SKM-1 (cell line): ENCODE results near the gene IFT43.

Experiments
- DNase-seq: peaks from one replicate; lab custom pipeline; 2025; ENCODE audit not compliant: unreplicated experiment; lab: John Stamatoyannopoulos, UW

IFT43 gene

DNA sequence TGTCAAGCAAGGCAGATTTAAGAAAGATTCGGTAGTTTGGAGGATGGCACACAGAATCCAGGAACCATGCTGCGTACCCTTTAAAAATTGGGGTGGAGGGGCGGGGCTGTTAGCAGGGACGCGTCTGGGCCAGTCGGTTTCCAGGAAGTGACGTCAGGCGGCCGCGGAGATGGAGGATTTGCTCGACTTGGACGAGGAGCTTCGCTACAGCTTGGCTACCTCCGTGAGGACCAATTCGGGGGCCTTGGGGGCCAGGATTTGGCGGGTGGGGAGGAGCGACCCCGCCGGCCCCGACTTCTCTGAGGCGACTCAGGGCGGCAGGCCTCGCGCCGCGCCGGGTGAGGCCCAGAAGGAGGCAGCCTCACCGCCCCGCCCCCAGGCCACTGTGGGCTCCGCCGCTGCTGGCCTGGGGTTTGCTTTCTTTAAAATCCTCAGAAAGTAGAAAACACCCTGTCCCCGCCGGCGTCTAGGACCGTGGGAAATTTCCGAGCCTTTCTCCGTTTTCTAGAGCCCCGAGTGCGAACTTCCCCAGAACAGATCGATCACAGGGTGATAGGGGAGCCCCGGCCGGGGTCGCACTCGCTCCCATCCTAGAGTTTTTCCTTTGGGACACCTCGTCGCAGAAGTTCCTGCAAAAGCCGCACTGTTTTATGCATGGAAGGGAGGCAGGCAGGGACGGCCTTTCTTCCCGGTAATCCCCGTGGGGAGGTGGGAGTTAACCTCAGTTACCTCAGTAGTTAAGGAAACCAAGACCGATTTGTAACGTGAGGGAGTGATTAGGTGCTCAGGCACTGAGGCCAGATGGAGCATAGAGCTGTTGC lies at the start of gene IFT43:
Gene IFT43 (plus strand): TSS at position 146 of the 821 bp plus-strand sequence. CDS start 24 bp downstream, at position 170.
- peak; percentile 4 for DNase-seq

DNA sequence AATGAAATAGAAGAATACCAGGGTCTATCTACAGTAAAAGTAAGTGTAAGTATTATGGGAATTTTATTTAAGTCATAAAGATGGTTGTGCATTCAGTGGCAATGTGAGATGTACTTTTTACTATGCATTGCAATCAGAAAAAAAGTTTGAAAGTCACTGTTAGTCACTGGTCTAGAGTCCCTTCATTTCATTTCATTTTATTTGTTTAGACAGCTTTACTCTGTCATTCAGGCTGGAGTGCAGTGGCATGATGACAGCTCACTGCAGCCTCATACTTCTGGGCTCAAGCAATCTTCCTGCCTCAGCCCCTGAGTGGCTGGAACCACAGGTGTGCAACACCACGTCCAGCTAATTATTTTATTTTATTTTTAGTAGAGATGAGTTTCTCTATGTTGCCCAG lies 46.4 kb upstream of the IFT43 start:
- DNase-seq, result no peak

DNA sequence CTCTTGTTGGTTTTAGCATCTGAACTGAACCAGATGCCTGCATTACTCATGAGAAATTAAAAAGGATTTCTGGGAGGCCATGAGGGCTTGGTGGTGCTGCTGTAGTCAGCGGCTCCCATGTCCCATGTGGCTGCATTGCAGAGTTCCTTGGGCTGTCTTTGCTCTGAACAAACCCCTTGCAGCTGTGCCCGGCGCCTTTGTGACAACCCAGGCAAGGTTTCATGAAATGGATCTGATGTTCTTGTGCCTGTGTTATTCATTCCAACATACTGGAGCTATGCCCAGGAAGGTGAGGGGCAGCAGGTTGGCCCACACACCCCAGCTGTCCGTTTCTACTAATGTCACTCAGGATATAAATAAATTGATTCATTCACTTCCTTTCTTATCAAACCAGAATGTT lies 44.5 kb upstream of the IFT43 start:
- DNase-seq, result no peak

DNA sequence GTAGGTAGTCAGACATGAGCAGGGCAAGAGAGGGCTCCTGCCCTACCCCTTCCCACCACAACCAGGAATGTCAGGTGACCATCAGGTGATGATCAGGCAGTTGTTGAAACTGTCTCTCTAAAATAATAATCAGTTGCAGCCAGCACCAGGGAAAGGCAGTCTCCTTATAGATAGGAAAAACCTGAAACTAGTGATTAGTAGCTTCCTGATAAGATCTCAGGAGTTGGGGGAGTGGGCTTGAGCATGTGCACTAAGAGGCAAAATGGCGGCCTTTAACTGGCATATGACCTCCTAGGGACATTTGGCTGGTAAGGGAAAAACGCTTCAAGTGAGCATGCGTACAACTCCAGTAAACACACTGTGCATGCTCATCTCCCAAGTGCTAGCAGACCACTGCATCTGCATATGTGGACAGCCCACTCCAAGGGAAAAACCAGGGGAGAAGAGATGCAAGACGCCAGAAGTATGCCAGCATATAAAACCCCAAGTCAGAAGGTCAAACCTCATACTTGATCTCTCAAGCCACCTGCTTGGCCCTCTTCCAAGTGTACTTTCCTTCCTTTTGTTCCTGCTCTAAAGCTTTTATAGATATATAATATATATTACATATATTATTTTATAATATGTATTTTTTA lies 40.8 kb upstream of the IFT43 start:
- DNase-seq, result no peak

DNA sequence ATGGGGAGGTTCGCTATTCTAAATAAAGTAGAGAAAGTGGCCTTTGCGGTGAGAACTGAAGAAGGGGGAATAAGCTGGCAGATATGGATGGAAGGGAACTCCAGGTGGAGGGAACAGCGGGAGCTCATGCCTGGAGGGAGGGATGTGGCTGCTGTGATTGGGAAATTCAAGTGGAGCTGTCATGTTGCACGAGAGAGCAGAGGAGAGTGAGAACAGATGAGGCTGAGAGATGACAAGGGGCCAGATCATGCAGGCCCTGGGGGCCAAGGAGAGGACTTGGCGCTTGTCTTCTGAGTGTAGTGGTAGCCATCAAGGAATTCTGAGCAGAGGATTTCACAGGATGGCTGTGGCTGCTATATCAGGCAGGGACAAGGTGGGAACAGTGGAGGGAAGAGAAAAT lies 38.8 kb upstream of the IFT43 start:
- DNase-seq, result no peak

DNA sequence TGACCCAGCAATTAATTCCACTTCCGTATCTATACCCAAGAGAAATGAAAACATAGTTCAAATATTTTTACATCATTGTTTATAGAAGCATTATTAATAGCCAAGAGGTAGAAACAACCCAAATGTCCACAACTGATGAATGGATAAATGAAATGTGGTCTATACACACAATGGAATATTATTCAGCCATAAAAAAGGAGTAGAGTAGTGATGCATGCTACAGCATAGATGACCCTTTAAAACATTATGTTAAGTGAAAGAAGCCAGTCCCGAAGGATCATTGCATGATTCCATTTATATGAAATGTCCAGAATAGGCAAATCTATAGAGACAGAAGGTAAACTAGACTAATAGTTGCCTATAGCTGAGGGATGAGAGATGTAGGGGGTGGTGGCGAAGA lies 33.1 kb upstream of the IFT43 start:
- no peak for DNase-seq

DNA sequence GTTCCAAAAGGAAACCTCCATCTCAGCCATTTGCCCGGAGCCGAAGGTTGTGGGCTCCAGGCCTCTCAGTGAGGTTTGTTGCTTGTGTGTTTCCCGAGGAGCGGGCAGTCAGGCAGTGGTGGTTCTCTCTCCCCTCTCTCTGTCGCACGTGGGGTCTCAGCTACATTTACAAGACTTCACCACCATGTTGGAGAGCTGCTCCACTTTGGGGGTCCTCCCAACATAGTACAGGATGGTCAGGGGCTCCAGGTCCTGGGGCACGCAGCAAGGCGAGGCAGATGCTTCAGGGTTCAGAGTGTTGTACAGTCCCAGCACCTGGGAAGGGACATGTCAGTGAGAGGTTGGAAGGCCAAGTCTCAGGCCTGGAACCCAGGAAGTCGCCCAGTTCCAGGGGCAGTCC lies 26.5 kb upstream of the IFT43 start:
- no peak for DNase-seq

DNA sequence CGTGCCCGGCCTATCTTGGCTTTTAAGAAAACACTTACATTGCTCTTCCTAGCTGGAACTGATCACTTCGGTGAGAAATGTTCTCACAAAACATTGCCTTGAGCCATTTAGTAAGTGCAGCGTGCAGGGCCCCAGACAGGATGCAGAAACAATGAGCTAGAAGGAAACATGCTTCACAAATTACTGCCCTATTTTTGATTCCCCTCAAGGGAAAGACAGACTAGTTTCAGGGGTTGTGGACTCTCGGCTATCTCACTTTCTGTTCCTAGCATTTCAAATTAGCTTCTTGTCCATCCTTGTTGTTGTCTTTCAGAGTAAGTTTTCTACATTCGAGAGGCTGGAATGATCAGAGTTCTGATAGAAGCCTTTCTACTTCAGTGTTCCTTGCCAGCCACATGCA lies 25.3 kb upstream of the IFT43 start:
- no peak for DNase-seq

DNA sequence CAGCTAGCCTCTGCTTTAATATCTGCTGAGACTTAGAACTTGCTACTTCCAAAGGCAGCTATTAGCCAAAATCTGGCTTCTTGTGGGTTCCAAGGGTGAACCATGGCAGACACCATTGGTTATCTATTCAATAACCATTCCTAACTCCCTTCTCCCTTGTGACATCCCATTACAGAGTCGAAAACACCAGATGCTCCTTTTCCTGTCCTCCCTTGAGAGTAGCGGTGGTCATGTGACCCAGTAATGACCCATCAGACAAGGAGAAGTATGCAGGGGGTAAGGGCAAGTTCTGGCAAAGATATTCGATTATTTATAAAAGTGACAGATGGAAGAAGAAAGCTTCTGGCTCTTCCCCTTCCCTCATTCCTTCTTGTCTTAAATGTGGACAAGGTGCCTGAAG lies 23.9 kb upstream of the IFT43 start:
- no peak for DNase-seq

DNA sequence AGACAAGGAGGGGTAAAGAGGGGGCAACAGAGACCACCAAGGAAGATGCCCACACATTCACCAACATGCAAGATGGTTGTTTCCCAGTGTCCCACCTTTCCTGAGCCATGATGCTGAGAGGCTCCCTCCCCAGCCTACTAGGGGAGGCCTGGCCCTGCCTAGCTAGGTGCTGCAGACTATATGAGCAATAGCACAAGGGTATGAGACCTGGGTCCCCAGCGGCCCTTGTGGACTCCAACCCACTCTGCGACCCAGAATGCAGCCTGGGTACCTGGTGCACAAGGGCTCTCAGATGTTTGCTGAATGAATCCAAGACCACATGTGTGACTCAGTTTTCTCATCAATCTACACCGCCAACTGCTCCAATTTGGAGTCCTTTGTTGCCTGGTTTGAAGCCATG lies 17.7 kb upstream of the IFT43 start:
- no peak for DNase-seq

DNA sequence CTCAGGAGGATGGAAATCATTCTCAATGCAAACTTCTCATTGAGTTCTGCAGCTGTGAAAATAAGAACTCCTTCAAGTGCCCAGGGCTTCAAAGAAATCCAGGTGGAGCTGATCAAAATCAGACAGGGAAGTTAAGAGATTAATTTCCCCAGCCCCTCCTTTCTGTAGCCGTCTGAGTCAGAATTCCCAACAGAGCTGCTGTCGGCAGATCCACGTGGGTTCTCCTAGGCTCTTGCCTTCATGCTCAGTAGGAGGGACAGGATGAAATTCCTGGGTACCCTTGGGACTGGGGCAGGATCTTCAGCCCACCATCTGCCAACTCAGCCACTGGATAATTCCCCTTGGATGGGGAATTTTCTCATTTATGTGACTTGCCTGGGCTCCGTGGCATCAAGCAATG lies 17.1 kb upstream of the IFT43 start:
- no peak for DNase-seq

DNA sequence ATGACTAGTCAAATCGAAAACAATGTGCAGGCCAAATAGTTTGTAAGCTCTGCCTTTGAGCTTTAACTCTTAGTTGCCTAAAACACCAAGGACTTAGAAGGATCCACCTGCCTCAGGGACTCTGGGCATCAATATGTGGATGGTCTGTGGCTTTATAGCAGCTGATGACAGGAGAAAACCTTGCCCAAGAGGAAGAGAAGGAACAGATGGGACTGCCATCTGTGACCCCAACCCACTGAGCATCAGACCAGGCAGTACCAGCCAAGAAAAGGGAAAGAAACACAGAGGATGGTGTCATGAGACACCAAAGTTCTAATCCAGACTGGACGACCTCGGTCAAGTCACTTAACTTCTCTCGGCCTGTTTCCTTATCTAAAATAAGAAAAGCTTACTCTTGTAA lies 16.4 kb upstream of the IFT43 start:
- no peak for DNase-seq

DNA sequence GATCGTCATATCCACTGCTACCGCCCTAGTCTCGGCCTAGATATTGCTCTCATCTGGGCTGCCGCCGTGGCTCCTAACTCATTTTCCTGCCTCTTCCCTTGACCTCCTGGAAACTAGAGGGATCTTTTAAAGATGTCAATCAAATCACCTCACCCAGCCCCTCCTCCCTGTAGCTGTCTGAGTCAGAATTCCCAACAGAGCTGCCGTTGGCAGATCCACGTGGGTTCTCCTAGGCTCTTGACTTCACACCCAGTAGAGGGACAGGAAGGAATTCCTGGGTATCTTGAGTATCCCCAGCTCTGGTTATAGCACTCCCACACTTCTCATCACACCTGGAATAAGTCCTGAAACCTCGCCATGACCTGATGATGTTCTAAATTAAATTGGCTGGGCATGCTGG lies 15.7 kb upstream of the IFT43 start:
- DNase-seq, result no peak

DNA sequence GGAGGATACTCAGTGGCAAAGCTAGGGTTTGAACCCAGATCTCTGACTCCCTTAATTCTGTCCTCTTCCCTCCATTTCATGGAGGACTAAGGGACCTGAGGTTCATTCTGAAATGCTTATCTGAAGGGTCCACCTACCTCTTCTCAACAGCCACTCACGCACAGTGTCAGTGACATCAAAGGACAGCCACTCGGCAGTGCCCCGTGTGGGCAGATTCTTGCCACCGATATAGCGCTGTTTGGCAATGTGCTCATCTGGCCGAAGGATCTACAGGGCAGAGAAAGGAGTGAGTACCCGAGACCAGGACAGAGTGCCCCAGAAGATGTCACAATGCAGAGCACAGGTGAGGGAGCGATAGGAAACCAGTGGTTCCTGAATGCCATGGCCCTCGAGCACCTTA lies 14.6 kb upstream of the IFT43 start:
- no peak for DNase-seq

DNA sequence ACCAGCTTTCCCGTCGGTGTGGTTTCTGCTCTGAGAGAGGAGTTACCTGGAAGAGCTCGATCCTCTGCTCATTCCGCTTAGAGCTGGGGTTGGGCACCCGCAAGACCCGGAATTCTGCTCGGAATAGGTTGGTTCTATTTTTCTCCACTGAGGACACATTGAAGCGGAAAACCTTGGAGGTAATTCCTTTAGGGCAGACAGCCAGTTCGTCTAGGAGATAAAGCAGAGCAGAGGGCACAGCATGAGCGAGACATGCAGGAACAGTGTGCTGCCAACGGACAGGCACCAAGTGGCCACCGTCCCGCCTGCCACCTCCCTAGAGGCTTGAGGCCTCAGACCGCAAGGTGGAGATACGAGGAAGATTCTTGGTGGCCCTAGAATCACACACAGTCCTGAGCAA lies 14.1 kb upstream of the IFT43 start:
- DNase-seq, result no peak

DNA sequence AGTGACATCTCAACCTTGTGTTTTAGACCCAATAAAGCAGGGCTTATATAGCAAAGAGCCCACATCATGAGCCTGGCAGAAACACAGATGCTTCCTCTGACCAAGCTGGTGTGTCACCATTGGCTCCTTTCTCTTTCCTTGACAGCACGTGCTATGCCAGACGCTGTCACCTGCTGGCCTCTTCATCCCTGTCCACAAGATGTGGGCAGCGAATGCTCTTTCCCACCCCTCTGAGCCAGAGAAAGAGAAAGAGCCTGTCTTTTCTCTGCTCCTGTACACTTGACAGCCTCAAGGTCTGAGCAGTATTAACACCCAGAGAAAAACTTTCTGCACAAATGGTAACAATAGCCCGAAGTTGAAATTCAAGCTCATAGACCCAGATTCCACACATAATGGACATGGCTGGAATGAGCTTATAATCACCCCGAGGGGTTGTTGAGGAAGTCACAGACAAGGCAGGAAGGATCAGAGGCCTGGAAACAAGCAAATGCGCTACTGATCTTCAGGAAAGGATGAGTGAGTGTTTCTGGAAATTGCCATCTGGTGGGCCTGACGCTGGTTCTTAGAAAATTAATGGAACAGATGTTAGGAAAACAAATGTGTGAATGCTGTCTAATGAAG lies 12.7 kb upstream of the IFT43 start:
- DNase-seq, result no peak

DNA sequence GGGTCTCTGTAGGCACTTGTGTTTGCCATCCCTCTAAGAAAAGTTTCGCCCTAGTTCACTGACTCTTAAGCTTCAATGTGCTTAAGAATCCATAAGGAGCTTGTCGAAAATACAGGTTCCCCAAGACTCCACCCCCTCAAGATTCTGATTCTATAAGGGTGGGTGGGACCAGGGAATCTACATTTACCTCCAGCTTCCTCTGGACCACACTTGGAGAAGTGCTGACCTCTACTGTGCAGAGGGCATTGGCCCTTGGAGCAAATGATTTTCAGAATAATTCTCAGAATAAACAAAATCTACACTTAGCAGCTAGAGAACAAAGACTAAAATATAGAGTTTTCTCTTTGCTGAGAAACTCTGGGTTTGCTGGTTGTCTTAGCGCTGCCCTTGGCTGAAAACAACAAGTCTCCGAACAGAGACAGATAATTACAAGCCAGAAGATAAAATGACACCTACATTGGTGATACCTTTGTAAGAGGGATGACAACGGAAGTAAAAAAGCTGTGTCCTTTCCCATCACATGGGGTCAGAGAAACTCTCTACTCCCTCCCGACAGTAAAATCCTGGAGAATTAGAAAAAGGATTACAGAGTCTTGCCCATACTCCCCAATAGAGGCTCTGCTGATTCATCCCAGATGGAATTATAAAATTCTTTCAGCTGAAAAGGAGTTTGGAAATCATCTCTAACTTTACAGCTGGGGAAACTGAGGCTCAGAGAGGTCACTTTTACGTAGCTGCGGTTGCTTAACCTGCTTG lies 8.6 kb upstream of the IFT43 start:
- no peak for DNase-seq

DNA sequence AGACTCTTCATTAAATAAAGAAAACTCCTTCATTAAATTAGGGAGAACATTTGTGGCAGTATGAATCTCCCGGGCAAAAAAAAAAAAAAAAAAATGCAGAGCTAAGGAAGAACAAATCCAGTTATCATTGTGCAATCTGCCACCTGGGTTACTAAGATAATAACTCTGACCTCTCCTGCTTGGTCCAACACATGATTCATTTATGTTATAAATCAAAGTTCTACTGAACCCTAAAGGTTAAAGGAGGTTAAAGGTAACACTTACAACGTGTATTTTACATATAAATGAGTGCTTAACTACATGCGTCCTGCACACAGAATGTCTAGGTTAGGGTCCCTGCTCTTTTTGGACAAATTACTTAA lies 8.0 kb upstream of the IFT43 start:
- no peak for DNase-seq

DNA sequence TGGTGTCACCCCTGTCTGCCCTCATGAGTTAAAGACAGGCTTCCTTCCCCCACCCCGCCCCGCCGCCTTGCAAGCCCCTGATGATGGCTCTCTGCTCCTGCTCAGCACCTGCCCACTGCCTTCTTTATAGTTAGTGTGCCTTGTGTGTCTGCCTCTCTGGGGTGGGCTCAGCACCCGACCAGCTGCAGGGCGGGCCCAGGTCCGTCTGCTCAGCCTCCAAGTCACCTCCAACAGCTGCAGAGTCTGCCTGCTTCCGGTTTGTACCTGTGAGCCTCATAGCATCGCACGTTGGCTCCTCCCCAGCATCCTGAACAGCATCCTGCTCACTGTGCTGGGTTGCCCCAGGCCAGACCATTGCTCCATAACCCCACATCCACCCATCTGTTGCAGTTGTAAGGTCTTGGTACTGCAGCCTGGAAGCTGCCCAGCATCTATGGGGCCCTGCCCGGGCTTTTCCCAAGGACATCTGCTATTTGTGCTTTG lies 7.3 kb upstream of the IFT43 start:
- DNase-seq, result no peak

DNA sequence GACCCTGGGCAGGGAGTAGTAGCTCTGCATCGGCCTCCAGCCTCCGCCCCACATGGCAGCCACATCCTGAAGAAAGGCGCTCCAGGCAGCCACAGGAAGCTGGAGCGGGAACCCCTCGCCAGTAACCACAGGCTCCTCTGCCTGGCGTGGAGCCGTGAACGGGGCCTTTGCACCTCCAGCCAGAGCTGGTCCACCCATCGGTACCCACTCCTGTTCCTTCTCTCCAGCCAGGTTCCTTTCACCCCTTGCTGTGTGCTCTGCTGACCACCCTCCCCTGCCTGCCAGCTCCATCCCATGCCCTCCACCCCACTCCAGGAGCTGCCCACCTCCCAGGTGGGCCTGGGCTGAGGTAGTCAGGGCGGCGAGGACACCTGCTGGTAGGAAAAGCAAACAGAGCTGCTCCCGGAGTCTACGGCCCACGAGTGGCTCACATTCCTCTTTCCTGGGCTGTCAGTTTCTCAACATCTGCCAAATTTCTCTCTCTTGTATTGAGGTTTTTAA lies 6.4 kb upstream of the IFT43 start:
- DNase-seq, result no peak
